Lung (tissue), 12 donors: ENCODE measurements around the gene NQO1. TPM values are rescaled to one million over a fixed set of nuclear protein-coding genes. Genes with fewer than 3 reads are reported as not detected.
"Not testable (repeated sequence)": the region's sequence is repeated elsewhere in the genome, so short reads cannot be mapped to it uniquely, and the experiment has no call there.

Source experiments
- ATAC-seq: fragments of 200-7000 bp; cut with Tn5 transposase; one replicate; pipeline ENCODE4 v1.9.1; 2020; ENCODE audit warnings: moderate number of reproducible peaks; ENCODE audit not compliant: insufficient read depth, low FRiP score
- DNase-seq, 3 donors: peaks; one replicate each; pipeline ENCODE4 v3.0.0-alpha.2; 2013 to 2017
- H3K27ac ChIP-seq, 2 donors: one replicate each; pipeline ENCODE4 v1.5.1; 2013; ENCODE audit warnings: mild to moderate bottlenecking in 2 of 2, moderate library complexity in 2 of 2, control low read depth in 1 of 2, inconsistent platforms in 1 of 2, low read depth in 1 of 2, low read length in 1 of 2
- H3K27me3 ChIP-seq, 3 donors: one replicate each; pipeline ENCODE4 v1.5.1; 2013; ENCODE audit warnings: low read length in 2 of 3; ENCODE audit not compliant: control insufficient read depth in 3 of 3, insufficient read depth in 3 of 3
- H3K36me3 ChIP-seq, 4 donors: one replicate each; pipeline ENCODE4 v1.5.1; 2013; ENCODE audit warnings: low read length in 4 of 4, mild to moderate bottlenecking in 1 of 4, moderate library complexity in 1 of 4; ENCODE audit not compliant: control insufficient read depth in 4 of 4, insufficient read depth in 4 of 4
- H3K4me1 ChIP-seq, 5 donors: one replicate each; pipeline ENCODE4 v1.5.1; 2013; ENCODE audit warnings: low read length in 5 of 5, mild to moderate bottlenecking in 2 of 5, moderate library complexity in 1 of 5; ENCODE audit not compliant: control insufficient read depth in 5 of 5, insufficient read depth in 5 of 5
- H3K4me3 ChIP-seq: one replicate; pipeline ENCODE4 v1.5.1; 2013; ENCODE audit warnings: mild to moderate bottlenecking, control low read depth, moderate library complexity
- H3K9ac ChIP-seq, 2 donors: one replicate each; pipeline ENCODE4 v1.5.1; 2013; ENCODE audit warnings: low read length in 2 of 2, control low read depth in 1 of 2; ENCODE audit not compliant: insufficient read depth in 1 of 2
- H3K9me3 ChIP-seq, 4 donors: one replicate each; pipeline ENCODE4 v1.5.1; 2013; ENCODE audit warnings: low read length in 3 of 4, mild to moderate bottlenecking in 1 of 4, moderate library complexity in 1 of 4; ENCODE audit not compliant: control insufficient read depth in 4 of 4, insufficient read depth in 3 of 4
- WGBS, 2 donors: extraction: QIAGEN DNeasy Blood & Tissue Kit; methylation state at CpG; one replicate each; pipeline ENCODE4 v1.1.7; 2013; 5-methylcytosine and 5-hydroxymethylcytosine counted together
- polyA plus RNA-seq, 2 donors: library from polyadenylated mRNA; stranded (reverse); fragments of 200-250 nt; gene quantifications; one replicate each; pipeline ENCODE4 v1.2.1, GENCODE V29; 2013
- total RNA-seq, 2 donors: library from RNA; depleted of rRNA in 1 of 2; stranded (reverse); fragments of >200 nt in 1 of 2; gene quantifications; one replicate each; pipeline ENCODE4 v1.2.1, GENCODE V29; 2014 to 2021
- TF ChIP-seq, protein P1 (sequence below): IDR thresholded peaks from 2 replicates; pipeline ENCODE4 v1.5.1; 2012; ENCODE audit warnings: mild to moderate bottlenecking; ENCODE audit errors: control extremely low read depth, extremely low read depth
- donor health status: control.
- donor health status: control.
- donor health status: Bipolar disorder and iron deficiency.
- donor health status: healthy.
- donor health status: DM: yes; HTN: yes; CAD: no.

NQO1 gene
- total and polyA plus RNA-seq, 4 donors = 15.2 to 109 (median 44.9) TPM

DNA sequence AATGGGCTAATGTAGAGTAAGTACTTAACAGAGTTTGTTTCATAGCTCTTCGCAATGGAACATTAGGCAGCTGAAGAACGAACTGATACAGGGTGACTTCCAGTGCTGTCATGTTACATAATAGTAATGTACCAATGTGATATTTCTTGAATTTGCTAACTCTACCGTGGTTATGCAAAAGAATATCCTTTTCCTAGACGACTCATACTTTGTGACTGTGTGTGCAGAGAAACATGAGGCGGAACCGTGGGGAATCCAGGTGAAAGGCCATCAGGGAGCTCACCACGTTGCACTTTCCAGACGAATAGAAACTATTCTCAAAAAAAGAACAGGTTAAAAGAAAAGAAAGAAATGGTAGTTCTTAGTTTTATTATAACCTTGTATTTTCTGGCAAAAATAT, 15.2 kb upstream of the NQO1 start:
- 42 to 70% methylated on average over 8 of the region's 8 CpGs for WGBS, 2 donors
- TF ChIP-seq, protein P1, sequence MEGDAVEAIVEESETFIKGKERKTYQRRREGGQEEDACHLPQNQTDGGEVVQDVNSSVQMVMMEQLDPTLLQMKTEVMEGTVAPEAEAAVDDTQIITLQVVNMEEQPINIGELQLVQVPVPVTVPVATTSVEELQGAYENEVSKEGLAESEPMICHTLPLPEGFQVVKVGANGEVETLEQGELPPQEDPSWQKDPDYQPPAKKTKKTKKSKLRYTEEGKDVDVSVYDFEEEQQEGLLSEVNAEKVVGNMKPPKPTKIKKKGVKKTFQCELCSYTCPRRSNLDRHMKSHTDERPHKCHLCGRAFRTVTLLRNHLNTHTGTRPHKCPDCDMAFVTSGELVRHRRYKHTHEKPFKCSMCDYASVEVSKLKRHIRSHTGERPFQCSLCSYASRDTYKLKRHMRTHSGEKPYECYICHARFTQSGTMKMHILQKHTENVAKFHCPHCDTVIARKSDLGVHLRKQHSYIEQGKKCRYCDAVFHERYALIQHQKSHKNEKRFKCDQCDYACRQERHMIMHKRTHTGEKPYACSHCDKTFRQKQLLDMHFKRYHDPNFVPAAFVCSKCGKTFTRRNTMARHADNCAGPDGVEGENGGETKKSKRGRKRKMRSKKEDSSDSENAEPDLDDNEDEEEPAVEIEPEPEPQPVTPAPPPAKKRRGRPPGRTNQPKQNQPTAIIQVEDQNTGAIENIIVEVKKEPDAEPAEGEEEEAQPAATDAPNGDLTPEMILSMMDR = no peak
- Histone ChIP-seq H3K4me3 (no peak overlapping the region), H3K9ac (no peak overlapping the region), H3K27me3 (no peaks in the 10 kb centered on the region), H3K27ac (no peak overlapping the region), H3K9me3 (no peaks in the 10 kb centered on the region), H3K36me3 (peaks cover 20 to 39% (median 38%) of the 10 kb centered on the region in 4 donors), H3K4me1 (peaks cover 0 to 2% (median 0%) of the 10 kb centered on the region in 5 donors)
- no peak for ATAC-seq
- no peak for DNase-seq

DNA sequence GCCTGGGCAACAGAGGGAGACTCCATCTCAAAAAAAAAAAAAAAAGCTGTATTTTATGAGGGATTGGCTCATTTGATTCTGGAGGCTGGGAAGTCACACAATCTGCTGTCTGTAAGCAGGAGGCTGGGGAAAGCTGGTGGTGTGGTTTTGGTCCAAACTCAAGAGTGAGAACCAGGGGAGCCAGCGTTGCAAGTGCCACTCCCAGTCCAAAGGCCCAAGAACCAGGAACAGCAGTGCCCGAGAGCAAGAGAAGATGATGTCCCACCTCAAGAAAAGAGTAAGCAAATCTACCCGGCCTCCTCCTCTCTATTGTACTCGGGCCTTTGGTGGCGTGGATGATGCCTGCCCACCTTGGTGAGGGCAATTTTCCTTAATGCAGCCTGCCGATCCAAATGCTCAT, 5.7 kb upstream of the NQO1 start:
- DNase-seq (no peak), ATAC-seq (no peak)
- Histone ChIP-seq H3K4me3 (no peak overlapping the region), H3K36me3 (no peaks in the 10 kb centered on the region), H3K27me3 (no peaks in the 10 kb centered on the region), H3K27ac (no peak overlapping the region), H3K9me3 (no peaks in the 10 kb centered on the region), H3K4me1 (peaks cover 0 to 2% (median 0%) of the 10 kb centered on the region in 5 donors), H3K9ac (no peak overlapping the region)
- 95 to 97% methylated on average over 6 of the region's 6 CpGs for WGBS, 2 donors
- TF ChIP-seq, protein P1 = no peak

DNA sequence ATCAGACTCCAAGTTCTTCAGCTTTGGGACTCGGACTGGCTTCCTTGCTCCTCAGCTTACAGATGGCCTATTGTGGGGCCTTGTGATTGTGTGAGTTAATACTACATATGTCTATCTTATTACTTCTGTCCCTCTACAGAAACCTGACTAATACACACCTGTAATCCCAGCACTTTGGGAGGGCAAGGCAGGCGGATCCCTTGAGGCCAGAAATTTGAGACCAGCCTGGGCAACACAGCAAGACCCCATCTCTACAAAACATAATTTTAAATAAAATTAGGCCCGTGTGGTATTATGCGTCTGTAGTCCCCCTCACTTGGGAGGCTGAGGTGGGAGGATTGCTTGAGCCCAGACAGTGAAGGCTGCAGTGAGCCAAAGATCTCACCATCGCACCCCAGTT, 4.9 kb upstream of the NQO1 start:
- H3K9me3 ChIP-seq, H3K9ac ChIP-seq, H3K4me1 ChIP-seq, DNase-seq, ATAC-seq, H3K27ac ChIP-seq, H3K36me3 ChIP-seq, H3K4me3 ChIP-seq, H3K27me3 ChIP-seq: not testable (repeated sequence)
- 77 to 94% methylated on average over 5 of the region's 5 CpGs for WGBS, 2 donors

DNA sequence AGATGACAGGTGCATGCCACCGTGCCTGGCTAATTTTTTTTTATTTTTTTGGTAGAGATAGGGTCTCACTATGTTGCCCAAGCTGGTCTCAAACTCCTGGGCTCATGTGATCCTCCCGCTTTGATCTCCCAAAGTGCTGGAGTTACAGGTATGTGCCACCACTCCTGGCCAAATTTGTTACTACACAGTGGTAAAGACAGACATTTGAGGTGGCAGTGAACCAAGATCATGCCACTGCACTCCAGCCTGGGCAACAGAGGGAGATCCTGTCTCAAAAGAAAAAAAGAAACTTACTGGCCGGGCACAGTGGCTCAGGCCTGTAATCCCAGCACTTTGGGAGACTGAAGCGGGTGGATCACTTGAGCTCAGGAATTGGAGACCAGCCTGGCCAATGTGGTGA, 2.7 kb upstream of the NQO1 start:
- not testable (repeated sequence) for H3K9me3 ChIP-seq, DNase-seq, H3K27ac ChIP-seq, H3K36me3 ChIP-seq, H3K9ac ChIP-seq, H3K4me1 ChIP-seq, ATAC-seq, H3K4me3 ChIP-seq, H3K27me3 ChIP-seq
- WGBS, 2 donors = 90 to 95% methylated on average over 4 of the region's 4 CpGs

DNA sequence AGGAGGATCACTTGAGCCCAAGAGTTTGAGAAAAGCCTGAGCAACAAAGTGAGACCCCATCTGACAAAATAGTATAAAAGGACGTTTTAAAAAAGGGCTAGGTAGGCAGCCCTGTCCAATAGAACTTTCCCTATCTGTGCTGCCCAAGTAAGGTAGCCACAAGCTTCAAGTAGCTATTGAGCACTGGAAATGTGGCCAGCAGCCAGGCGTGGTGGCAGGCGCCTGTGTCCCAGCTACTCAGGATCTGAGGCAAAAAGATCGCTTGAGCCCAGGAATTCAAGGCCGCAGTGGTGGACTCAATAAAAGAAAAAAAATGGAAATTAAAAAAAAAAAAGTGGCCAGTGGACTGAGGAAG, 1.5 kb upstream of the NQO1 start:
- Histone ChIP-seq H3K27me3 (no peaks in the 10 kb centered on the region), H3K4me1 (peaks cover 0 to 6% (median 3%) of the 10 kb centered on the region in 5 donors), H3K9me3 (no peaks in the 10 kb centered on the region), H3K27ac (no peak overlapping the region), H3K9ac (no peak overlapping the region), H3K36me3 (no peaks in the 10 kb centered on the region), H3K4me3 (no peak overlapping the region)
- WGBS, 2 donors = 74 to 88% methylated on average over 5 of the region's 5 CpGs
- no peak for DNase-seq
- TF ChIP-seq, protein P1 = no peak
- ATAC-seq = no peak
